Stimulated activated CD4-positive, alpha-beta T cell treated with anti-CD3 and anti-CD28 coated beads, TNF-alpha, amount 100 ng/mL, for 48 hours (primary cell): ENCODE measurements around the gene ZNF135.

Source experiments
- DNase-seq, 3 donors: peaks; one replicate each; pipeline ENCODE4 v3.0.0-alpha.2; 2020; ENCODE audit warnings: low read depth in 3 of 3

Gene ZNF135

DNA sequence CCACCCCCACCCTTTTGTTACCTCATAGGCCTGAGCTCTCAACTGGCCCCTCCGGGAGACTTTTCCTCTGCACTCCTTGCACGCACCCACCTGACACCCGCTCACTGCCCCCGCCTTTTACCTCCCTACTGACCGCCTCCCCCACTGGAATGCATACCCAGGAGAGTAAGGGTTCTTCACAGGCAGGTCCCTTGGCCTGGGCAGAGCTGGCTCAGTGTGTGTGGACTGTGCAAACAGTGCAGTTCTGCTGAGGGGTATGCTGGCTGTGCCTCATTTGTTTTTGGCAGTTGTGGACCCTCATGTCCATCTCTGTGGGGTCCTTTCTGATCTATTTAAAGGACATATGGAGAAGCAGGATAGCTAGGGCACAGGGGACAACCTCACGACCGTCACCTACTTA lies 34.0 kb downstream of the ZNF135 start:
- DNase-seq: no peak

DNA sequence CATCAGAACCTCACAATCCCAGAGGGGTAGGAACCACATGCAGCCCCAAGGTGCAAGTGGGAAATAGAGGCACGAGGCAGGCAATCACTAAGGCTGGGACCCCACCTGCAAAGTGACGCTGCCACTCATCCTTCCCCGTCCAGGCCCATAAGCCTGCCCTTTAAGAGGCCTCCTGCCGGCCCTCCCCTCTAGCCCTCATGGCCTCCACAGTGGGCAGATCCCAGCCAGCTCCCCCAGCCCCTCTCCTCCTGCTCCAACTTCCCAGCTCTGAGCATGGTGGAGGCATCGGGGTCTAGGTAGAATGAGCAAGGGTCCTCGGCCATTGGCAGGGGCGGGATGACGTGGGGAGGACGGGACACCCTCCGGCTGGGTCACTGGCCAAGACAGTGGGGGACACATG lies 36.2 kb downstream of the ZNF135 start:
- DNase-seq: no peak

DNA sequence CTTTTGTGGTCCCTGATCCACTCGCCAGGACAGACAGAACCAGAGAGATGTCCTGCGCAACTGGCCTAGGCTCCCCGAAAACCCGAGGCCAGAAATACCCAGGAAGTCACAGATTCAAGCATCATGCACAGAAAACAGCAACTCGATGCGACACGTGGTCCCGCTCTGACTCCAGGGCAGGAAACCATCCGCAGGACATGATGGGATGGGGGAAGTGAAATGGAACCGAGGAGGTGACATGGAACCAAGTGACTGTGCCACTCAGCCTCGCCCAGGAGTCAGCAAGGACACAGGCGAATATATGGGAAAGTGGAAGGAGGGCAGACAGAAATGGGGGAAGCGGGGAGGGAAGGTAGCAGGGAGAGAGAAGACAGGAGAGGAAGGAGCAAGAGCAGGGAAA lies 37.8 kb downstream of the ZNF135 start:
- no peak for DNase-seq

DNA sequence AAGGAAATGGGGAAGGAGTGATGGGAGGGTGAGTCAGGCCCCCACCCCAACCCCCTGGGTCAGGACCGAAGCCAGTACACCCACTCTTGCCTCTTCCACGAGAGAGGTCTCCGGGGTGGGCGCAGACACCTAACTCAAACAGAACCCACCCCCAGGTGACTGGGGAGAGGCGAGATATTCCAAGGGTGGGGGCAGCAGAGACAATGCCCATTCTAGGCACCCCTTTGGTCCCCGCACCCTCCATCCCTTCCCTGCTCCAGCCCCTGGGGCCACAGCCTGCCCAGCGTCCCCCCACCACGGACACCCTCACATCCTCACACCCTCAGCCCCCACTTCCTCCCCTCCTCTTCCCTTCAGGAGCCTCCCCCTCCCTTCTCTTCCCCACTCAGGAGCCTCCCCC lies 38.3 kb downstream of the ZNF135 start:
- no peak for DNase-seq

DNA sequence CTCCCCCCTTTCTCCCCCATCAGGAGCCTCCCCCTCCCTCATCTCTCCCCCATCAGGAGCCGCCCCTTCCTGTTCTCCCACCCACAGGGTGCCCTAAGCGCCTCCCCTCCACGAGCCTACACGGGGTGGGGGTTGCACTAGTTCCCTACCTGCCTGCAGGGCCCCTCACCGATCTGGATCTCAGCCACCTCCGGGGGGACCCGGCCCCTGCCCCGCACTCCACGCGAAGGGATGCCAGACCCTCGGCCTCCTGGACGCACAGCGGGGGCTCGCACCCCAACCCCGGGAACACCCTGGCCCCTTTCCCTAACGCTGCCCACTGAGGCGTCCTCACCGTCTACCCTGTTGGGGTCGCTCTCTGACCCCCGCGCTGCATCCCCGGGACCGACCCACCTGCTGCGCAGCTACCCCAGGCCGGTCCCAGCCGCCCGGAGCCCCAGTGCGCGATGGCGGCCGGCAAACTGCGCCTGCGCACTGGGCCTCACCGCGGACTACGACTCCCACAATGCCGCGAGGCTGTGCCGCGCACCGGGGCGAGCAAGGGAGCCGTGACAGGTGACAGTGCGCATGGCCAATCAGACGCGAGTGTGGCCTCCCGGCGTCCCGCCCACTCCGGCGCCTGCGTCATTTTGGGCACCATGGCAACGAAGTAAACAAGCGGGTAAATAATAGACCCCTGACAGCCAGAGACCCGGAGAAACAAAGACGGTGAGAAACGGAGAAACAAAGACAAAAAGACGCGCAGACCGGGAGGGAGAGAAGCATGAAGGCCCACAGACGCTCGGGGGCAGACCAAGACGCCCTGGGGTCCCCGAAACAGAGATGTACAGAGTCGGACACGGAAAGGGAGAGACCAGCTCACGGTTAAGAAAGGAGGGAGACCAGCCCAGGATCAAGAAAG lies 38.9 kb downstream of the ZNF135 start, which contains the start of gene ZSCAN18:
TSS of gene ZSCAN18 (minus strand) at position 451 of the 901 bp plus-strand sequence. CDS start 7,964 bp downstream, outside the sequence.
- peak; percentile 85 to 92 (median 86) for DNase-seq

DNA sequence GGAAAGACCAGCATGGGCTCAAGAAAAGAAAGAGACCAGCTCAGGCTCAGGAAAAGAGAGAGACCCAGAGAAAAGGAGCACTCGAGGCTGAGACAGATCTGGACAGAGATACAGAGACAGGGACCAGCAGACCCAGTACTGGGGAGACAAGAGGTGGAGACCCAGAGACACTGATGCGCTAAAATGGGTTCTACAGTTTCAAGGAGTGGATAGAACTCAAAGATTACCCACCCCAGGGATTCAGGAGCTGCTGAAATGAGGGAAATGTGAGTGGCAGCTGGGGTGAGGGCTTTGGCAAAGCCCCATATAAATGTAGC lies 39.6 kb downstream of the ZNF135 start:
- no peak for DNase-seq

DNA sequence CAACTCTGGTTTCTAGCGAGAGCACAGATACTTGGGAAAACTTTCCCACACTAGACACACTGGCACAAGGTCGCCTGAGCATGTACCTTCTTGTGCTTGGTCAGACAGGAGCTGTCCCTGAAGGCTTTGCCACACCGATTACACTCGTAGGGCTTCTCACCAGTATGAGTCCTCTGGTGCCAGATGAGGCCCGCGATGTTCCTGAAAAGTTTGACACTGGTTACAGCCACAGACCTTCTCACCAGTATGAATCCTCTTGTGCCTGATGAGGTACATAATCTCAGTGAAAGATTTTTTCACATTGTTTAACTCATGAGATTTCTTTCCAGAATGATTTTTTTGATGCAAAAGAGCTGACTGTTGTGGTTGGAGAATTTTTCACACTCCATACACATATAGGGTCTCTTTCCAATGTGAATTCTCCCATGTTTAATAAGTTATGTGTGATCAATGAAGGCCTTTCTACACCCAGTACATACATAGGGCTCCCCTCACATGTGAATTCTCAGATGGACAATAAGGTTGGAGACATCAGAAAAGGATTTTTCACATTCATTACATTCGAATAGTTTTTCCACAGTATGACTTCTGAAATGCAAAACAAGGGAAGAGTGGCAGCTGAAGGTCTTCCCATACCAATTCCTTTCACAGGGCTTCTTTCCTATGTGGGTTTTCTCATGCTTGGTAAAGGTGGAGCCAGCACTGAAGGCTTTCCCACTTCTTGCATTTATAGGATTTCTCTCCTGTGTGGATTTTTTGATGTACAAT lies 48.9 kb downstream of the ZNF135 start:
- DNase-seq: no peak

DNA sequence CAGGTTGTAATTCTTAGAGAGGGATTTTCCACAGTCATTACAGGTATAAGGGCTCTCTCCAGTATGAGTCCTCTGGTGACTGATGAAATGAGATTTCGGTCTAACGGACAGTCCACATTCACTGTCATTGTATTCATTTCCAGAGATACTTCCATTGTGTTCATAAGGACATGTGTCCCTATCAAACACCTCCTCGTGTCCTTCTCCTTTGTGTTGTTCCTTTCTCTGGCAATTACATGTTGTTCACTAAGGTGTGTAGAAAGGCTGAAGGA lies 49.4 kb downstream of the ZNF135 start:
- DNase-seq: no peak

DNA sequence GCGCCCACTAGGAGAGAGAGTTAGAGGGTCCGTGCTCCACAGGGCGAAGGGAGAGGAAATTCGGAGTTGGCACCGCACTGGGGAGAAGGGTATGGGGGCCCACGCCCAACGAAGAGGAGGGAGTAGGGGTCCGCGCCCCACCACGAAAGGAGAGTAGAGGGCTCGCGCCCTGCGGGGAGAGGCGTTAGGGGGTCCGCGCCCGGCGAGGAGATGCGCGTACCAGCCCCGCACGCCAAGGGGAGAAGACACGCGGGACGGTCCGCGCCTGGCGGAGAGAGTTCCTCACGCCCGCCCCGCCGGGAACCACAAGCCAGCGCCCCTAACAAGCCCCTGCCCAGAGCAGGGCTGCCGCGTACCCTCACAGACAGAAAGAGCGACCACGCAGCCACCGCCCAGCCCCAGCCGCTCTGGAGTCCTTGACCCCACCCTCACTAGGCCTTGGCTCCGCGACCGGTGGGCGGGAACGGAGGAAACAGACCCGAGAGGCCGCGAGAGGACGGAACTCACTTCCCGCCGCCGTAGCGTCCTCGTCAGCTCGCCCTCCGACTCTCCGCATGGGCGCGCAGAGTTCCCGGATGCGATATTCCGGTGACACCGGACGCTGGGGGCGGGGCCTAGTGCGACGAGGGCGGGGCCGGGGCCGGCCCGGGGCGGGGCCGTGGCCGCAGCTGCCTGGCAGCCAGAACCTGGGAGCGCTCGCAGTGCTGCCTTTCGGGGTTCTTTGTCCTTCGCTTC lies 58.9 kb downstream of the ZNF135 start:
- no peak for DNase-seq

DNA sequence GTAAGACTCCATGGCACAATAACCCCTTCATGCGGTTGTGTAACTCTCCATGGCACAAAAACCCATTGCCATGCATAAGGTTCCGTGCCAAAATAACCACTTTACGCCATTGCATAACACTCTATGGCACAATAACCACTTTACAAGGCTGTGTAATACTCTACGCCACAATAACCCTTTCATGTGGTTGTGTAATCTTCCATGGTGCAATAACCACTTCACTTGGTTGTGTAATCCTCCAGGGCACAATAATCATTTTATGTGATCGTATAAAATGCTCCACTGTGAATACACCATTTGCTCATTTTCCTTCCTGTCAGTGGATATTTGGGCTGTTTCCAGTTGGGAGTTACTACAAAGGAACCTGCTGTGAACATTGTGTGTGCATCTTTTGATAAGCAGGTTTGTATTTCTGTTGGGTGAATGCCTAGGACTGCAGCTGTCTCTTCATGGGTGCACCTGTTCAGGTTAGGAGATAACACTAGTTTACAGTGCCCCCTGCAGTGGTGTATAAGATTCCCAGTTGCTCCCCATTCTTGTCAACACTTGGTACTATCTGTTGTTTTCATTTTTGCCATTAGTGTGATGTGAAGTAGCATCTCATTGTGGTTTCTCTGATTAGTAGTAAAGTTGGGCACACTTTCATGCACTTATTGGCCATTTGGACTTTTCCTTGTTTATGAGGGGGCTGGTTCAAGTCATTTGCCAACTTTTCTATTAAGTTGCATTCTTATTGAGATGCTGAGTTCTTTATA lies 60.1 kb downstream of the ZNF135 start:
- no peak for DNase-seq
